ENCODE data around the gene APBB2.

GRCh38 chr4:41200486-41201017, 13.8 kb downstream of the APBB2 start:
- TF ChIP-seq CTCF (IDR thresholded peaks at IDR 0.05) (no peak), POLR2A (IDR thresholded peaks at IDR 0.05) (no peak)
